ENCODE data around the gene TXLNA.
A peak's percentile ranks its signal among the peaks of the same experiment; 100 is the strongest.

The TXLNA gene

GRCh38 chr1:32186077-32186476 is 6.6 kb downstream of the TXLNA start:
- DNase-seq = no peak

- no peak for DNase-seq
These were observed 7.0 kb downstream of the TXLNA start for GRCh38 chr1:32186491-32186890.

GRCh38 chr1:32187850-32188249 is 8.4 kb downstream of the TXLNA start:
- DNase-seq = no peak

GRCh38 chr1:32192220-32192948 is 12.9 kb downstream of the TXLNA start:
- DNase-seq = no peak

GRCh38 chr1:32194984-32195383 is 15.5 kb downstream of the TXLNA start:
- DNase-seq = no peak

- no peak for DNase-seq
These were observed 16.1 kb downstream of the TXLNA start for GRCh38 chr1:32195531-32195930.

- DNase-seq = no peak
These were observed 16.7 kb downstream of the TXLNA start for GRCh38 chr1:32195972-32196823.

- DNase-seq = no peak
These were observed 17.6 kb downstream of the TXLNA start for GRCh38 chr1:32197074-32197473.

- DNase-seq = no peak
These were observed 18.4 kb downstream of the TXLNA start for GRCh38 chr1:32197837-32198236.

- DNase-seq = no peak
These were observed 19.0 kb downstream of the TXLNA start for GRCh38 chr1:32198237-32199042.

- DNase-seq = no peak
These were observed 19.7 kb downstream of the TXLNA start for GRCh38 chr1:32199043-32199716.

GRCh38 chr1:32199717-32200072 is 20.2 kb downstream of the TXLNA start:
- no peak for DNase-seq

- peak; percentile 52 for DNase-seq
These were observed 20.9 kb downstream of the TXLNA start, which contains the start of gene CCDC28B for GRCh38 chr1:32200226-32201010. CCDC28B (plus strand) TSS chr1:32200595; CDS start chr1:32201936, 1,341 bp downstream.

GRCh38 chr1:32201011-32201855 is 21.8 kb downstream of the TXLNA start:
- peak; percentile 77 for DNase-seq

GRCh38 chr1:32204943-32205361 is 25.5 kb downstream of the TXLNA start:
- DNase-seq = no peak

GRCh38 chr1:32205401-32206370 is 26.2 kb downstream of the TXLNA start, which contains the start of gene IQCC:
IQCC (plus strand) TSS chr1:32205671; CDS start chr1:32205682, 11 bp downstream.
- peak; percentile 82 for DNase-seq

GRCh38 chr1:32208469-32208868 is 29.0 kb downstream of the TXLNA start:
- DNase-seq = no peak

GRCh38 chr1:32208891-32209328 is 29.4 kb downstream of the TXLNA start, which contains the start of gene DCDC2B:
DCDC2B (plus strand) TSS chr1:32209089; CDS start chr1:32209094, 5 bp downstream.
- DNase-seq = peak; percentile 28

All from CD4-positive, alpha-beta T cell treated with Interleukin-4 for 4 hours (primary cell).